Measurements from ENCODE around the gene SERPINA3.
"Not testable (repeated sequence)": the region's sequence is repeated elsewhere in the genome, so short reads cannot be mapped to it uniquely, and the experiment has no call there.

Gene SERPINA3

DNA sequence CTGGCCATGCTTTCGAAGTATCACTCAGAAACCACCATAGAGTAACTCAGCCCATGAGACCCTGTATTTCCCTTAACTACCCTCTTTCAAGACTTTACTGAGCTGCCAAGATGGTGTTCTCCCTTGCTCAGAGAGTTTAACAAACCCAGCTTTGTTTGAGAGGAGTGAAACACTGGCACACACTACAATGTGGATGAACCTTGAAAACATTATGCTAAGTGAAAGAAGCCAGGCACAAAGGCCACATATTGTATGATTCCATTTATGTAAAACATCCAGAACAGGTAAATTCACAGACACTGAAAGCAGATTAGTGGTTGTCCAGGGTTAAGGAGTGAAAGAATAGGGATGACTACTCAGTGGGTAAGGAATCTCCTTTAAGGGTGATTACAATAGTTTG, 18.9 kb downstream of the SERPINA3 start:
- DNase-seq: no peak

DNA sequence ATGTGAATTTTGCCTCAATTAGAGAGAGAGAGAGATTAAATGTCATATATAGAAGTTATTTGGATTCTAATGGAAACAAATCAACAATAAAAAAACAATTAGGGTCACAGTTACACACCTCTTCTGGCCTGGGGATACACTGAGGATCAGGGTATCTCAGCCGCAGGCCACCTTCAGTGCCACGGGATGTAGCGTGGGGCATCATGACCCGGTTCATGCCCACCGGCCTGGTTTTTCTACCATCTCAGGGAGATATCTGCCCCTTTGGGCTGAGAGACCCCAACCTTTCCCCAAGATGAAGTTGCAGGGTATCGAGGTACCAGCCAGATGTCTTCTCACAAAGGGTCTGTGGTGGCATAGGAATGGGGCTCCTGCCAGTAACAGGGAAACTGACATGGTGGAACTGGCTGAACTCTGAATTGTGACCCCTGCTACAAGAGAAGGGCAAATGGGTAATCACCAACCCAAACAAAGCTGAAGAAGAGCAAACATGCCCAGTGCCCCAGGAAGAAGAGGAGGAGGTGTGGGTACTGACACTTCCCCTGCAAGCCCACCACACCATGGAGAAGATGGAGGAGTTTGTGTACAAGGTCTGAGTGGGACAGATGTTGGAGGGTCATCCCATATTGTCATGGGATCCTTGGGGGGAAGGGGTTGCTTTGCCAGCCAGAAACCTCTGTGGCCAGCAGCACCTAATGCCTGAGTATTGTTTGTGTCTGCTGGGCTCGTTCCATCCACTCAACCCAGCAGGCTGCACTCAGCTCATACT, 19.5 kb downstream of the SERPINA3 start:
- DNase-seq: no peak

DNA sequence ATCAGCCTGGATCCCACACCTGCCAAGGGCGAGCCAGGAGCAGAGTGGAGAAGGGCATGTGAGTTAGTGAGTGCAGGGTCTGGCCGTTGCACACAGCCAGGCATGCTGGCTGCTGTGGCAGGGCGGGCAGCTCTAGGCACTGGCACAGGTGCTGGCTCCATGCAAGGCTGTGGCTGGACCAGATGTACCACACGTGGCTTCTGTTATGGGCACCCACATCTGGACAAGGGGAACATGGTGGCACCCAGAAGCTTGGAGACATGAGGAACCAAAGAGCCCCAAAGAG, 20.1 kb downstream of the SERPINA3 start:
- DNase-seq: no peak

DNA sequence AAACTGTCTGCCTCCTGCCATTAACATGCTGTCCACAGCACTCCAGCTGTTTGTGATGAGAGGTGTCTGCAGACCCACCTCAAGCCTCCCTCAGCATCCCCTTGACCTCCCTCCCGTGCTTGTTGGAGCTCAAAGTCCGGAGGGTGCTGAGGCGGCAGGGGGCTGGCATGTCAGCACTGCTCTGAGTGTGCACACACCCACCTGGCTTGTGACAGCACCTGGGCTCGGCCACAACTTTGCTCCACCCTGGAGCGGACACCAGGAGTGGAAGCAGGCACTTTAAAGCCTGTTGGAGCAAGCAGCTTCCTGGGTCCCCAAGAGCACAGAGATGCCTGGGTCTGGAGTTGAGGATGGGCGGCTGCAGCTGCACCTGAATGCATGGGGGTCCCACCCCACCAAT, 20.9 kb downstream of the SERPINA3 start:
- DNase-seq: no peak

DNA sequence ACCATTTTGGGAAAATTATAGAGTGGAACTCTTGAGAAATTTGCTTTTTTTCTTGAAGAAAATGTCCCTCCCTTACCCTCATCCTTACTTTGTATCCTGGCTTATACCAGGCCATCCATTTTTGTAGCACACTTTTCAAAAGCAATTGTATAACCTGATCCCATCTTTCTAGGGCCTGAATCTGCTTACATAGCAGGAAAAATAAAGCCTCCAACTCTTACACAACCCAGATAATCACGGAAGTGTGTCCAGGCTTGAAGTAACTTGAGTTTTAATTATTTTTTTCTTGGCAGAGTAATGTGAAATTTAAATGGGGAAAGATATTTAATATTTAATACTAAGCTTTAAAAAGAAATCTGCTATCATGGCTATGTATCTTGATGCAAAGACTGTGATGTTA, 23.0 kb downstream of the SERPINA3 start:
- DNase-seq: no peak

DNA sequence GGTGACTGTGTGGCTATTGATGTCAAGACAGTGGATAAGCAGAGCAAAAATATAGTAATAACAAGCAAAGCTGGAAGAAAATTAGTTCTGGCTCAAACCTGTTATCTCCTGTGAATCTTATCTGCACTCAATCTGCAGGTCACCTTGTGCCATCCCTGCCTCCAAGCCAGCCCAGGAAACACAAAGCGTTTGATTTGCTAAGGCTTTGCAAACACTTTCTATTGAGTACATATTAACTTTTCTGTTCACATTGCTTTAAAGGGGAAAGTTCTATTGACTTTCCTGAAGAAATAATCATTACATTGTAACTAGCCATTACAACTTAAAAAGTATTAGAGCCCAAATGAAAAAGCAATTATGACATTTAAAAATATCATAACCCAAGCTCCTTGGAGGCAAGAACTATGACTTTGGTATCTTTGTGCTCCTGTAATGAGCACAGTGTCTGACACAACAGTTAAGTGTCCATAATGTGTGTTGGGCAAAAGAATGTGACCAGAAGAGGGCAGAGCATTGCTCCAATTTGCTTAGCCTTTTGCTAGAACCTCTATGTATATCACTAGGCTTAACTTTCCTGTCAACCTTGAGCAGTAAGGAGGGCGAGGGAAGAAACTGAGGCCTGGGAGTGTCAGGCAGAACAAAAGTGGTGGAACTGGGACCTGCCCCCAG, 24.7 kb downstream of the SERPINA3 start:
- DNase-seq: no peak

DNA sequence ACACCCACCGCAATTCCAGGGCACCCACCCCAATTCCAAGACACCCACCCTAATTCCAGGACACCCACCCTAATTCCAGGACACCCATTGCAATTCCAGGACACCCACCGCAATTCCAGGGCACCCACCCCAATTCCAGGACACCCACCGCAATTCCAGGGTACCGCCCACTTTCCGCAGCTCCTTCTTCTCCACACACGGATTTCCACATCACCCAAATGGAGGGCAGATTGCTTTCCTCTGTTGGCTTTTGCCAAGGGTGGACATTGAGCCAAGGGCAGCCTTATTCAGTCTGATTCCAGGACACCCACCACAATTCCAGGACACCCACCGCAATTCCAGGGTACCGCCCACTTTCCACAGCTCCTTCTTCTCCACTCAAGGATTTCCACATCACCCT, 25.6 kb downstream of the SERPINA3 start:
- DNase-seq: not testable (repeated sequence)

DNA sequence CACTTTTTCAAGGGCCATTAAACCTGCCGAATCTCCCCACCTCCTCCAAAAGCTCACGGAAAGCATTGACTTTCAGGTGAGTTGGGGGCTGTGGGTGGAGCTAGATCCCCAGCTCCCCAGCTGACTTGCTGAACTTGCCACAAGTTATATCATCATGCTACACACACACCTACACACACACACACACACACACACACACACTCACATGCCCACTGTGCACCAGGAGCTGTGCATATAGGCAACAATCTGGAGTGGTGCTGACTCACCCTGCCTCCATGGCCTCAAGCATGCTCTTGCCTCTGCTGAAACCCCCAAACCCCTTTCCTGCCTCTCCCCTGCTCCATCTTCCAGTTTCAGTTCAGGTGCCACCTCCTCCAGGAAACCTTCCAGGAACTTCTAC, 26.1 kb downstream of the SERPINA3 start:
- DNase-seq: no peak

DNA sequence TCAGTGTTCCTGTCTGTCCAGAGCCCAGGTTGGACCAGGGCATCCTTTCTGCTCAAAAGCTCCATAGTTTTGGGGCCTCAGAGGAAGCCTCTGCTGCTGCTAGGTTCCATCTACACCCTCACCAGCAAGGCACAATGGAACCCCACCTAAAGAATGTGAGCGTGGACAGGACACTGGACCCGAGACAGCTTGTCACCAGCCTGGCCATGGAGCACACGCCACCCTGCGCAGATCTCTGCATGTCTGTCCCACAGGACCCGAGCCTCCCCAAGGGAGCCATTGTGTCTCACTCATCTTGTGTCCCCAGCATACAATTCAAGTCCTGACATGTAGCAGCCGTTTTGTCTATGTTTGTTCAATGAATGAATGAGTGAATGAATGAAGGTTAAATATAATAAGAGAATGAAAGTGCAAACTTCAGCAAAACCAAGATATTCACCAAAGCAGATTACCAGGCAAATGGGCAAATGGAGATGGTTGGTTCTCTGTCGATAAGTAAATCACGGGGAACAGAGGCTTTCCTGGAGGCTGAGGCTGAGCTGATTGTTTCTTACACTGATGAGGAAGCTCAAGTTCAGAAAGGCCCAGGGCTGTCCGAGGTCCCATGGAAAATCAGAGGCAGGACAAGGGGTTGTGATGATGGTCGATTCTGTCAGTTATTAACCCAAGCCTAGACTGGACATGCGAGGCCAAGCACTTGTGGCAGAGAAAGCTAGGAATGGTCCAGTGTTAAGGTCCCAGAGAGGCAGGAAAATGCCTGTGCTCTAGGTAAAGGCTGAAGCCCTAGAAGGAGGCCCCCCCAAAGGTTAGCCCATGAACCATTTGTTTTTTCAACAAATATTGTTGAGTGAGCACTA, 27.0 kb downstream of the SERPINA3 start:
- DNase-seq: no peak

DNA sequence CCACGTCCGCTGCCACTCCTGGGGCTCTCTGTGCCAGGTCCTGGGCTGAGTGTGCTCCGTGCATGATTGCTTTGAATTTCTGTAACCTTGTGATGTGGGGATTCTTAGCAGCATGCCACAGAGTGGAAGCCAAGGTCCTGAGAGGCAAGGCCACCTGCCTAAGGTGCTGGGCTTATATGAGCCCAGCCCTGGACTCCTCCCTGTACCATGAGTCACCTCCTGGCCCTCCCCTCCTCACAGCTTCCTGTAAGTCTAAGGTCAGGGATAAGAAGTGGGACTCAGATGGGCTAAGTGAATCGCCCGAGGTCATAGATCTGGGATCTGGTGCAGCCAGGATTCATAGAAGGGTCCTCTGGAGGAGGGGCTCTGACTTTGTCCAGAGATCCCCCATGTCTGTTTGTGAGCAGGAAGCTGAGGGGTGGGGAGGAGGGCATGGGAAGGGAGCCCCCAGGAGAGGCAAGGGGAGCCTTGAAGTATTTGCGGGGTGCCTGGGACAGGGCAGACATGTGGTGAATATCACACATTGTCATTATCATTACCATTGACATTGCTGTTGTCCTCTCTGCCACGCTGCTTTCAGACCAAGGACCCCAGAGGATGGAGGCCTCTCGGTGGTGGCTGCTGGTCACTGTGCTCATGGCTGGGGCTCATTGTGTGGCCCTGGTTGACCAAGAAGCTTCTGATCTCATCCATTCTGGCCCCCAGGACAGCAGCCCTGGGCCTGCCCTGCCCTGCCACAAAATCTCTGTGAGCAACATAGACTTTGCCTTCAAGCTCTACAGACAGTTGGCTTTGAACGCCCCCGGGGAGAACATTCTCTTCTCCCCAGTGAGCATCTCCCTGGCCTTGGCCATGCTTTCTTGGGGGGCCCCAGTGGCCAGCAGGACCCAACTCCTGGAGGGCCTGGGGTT, 28.8 kb downstream of the SERPINA3 start:
- no peak for DNase-seq

DNA sequence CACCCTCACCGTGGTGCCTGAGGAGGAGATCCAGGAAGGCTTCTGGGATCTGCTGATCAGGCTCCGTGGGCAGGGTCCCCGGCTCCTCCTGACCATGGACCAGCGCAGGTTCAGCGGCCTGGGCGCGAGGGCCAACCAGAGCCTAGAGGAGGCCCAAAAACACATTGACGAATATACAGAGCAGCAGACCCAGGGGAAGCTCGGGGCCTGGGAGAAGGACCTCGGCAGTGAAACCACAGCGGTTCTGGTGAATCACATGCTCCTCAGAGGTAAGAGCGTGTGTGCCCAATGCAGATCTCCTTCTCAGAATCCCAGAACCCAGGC, 29.4 kb downstream of the SERPINA3 start:
- no peak for DNase-seq

DNA sequence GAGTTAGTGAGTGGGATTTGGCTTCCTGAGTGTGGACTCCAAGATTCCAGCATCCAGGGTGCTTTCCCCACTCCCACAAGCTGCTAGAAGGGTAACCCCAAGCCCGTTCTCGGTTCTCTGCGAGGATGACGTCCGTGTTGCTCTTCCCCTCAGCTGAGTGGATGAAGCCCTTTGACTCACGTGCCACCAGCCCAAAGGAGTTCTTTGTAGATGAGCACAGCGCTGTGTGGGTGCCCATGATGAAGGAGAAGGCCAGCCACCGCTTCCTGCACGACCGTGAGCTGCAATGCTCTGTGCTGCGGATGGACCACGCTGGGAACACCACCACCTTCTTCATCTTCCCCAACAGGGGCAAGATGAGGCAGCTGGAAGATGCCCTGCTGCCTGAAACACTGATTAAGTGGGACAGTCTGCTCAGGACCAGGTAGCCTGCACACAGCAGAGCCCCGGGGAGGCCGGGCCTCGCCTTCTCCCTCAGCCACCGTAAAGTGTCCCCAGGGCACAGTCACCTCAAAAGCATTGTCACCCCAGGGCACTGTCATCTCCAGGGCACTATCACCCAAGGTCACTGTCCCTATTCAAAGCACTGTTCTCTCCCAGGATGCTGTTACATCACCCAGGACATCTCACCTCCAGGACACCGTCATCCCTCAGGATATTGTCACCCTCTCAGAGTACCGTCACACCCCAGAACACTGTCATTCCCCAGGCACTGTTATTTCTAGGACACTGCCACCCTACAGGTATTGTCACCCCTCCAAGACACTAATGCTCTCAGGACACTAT, 31.3 kb downstream of the SERPINA3 start:
- DNase-seq: no peak

DNA sequence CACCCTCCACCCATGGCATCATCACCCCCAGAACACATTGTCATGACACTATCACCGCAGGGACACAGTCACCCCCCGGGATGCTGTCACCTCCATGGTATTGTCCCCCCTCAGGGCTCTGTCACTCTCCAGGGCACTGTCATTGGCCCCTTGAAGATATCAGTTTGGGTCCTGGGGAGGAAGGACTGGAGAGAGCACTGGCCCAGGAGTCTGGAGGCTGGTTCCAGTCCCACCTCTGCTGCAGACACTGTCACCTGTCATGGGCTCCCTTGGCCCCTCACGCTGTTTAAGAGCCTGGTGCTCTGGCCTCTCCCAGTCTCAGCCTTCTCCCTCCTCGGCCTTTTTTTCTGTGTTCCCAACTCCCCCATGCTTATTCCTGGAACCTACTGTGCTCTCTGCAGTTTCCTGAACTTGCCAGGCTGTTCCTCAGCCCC, 31.9 kb downstream of the SERPINA3 start:
- DNase-seq: no peak

DNA sequence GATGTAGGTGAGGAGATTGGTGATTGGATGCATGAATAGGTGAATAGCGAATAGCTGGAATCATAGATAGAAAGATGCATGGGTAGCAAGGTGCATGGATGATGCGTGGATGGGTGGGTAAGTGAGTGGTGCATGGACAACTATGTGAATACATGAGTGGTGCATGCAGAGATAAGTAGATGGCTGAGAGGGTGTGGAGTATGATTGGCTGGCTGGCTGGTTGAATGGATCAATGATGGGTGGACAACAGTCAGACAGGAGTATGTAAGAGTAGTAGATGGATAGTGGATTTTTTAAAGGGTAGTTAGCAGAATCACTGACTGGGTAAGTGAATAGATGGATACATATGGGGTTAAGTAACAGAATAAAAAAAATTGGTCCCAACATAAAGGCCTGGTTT, 33.9 kb downstream of the SERPINA3 start:
- DNase-seq: no peak

DNA sequence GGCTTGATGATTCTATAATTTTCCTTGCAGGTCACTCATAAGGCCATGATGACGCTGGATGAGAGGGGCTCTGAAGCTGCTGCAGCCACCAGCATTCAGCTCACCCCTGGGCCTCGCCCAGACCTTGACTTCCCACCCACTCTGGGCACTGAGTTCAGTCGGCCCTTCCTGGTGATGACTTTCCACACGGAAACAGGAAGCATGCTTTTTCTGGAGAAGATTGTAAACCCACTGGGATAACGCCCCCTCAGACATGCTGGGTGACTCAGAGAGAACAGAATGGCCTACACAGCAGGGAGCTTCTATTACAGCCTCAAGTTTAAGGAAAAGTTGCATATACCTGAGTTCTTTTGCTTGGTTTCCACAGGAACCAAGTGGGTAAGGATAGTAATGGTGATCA, 34.3 kb downstream of the SERPINA3 start:
- no peak for DNase-seq

DNA sequence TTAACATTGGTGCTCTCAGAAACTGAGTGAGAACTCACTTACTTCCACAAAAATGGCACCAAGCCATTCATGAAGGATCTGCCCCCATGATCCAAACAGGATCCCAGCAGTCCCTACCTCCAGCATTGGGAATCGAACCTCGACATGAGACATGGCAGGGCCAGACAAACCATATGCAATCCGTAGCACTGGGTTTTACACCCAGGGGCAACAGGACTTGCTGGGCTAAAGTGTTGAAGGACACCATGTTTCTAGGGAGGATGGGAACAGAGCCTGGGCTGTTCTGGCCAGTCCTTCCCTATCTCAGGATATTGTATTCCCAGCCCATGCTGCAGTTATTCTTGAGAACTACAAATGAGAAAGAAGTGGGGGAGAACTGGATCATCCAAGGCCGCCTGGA, 36.6 kb downstream of the SERPINA3 start:
- no peak for DNase-seq

DNA sequence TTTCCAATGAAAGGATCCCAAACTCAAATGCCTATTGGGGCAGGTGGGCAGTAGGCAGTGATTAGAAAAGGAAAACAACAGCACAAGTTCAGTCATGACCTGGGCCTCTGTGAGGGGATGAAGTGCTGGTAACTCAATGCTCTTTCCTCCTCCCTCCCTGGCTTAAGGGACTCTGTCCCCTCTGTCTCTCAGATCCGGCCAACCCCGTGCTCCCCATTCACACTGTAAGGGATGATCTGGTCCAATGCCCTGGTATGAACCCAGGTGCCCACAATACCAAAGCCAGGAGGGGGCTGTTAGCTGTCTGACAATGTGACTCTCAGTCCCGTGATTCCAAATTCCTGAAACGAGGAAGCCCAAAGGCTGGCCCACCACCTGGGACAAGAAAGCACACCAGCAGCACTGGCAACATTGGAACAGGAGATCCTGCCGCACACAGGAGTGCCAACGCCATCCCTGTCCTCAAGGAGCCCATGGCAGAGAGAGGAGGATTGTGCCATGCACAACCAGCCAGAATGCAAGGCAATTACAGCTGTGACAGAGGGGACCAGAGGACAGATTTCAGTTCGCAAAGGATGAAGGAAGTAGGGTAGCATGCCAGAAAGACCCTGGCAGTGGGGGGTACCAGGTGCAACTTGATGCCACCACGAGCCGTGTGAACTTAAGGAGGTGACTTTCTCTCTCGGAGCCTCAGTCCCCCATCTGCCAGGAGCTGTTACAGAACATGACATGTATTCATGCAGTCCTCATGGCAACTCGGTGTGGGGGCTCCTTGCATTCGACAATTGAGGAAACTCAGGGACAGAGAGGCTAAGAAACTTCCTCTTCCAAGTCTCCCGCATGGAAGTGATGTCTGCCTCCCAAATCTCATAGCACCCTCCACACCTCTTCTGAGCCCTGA, 37.6 kb downstream of the SERPINA3 start:
- DNase-seq: no peak

DNA sequence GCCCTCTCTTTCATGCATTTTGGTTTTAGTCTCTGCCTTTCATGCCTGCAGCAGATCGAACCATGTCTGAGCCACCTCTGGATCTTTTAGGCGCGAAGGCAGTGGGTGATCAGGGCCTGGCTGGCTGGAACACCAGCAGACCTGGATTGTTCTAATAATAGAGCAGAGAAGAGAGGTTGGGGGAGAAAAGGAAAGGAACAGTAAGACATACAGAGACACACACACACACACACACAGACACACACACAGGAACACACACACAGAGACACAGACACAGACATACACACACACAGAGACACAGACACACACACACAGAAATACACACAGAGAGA, 38.2 kb downstream of the SERPINA3 start:
- no peak for DNase-seq
